ENCODE results near the gene KLK12.
"Not testable (repeated sequence)": the region's sequence is repeated elsewhere in the genome, so short reads cannot be mapped to it uniquely, and the experiment has no call there.

Gene KLK12

DNA sequence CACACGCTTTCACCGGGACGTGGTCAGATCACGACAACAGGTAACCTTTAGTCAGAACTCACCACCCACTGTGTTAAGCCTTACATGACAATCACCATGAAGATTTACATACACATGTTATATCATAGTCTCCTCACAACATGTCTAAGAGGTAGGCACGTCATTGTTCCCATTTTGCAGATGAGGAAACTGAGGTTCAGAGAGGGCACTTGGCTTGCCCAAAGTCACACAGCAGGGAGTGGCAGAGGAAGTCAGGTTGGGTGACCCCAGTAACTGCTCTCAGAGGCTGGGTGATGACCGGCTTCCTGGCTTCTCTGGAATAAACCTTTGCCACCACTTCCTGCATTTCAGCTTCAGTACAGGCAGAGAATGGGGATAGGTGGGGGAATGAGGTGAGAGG lies 20.6 kb downstream of the KLK12 start:
- no peak for DNase-seq

DNA sequence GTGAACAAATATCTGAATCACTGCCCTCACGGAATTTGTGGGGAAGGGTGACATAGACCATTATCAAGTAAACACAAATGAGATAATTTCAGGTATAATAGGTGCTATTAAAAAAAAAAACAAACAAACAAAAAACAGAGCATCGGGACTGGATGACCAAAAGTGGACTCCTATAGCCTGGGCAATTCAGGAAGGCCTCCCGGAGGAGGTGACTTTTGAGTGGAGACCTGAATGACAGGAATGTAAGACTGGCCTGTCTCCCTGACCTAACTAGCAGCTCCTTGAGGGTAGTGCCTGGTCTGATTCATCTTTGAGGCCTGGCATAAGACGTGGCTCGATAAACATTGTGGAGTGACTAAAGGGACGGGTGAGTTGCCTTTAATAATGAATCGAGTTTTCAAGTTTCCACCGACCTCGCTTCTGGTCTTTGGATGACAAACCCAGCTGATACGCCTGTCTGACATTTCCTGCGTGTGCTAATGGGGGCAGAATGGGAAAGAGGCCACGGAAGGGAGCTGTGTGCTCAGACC lies 22.1 kb downstream of the KLK12 start:
- DNase-seq = no peak

DNA sequence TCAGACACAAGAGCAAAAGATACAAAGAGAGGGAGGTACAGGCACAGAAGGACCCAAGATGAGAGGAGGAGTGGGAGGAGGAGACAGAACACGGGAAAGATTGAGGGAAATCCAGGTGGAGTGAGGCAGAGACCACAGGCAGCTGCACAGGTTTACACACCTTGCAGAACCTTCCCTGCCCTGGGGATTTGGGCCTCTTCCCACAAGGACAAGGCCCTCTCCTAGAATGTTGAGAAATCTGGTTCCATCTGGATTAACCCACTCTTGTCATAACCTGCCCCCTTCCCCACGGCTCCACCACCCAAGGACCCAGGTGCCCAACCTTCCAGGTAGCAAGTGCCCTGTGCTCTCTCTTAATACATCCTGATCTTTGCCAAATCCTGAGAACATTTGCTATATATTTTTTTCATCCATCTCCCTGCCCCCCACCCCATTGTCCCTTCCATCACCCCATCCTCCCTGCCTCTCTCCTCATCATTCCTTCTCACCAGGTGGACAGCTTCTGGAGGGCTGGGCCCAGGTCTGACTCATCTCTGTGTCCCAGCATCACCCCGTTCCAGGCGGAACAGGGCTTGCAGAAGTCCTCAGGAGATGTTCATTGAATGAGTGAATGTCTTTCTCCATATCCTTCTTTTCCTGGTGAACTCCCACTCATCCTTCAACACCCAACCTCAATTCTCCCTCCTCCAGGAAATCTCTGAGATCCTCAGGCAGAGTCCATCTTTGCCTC lies 24.6 kb downstream of the KLK12 start:
- no peak for DNase-seq

DNA sequence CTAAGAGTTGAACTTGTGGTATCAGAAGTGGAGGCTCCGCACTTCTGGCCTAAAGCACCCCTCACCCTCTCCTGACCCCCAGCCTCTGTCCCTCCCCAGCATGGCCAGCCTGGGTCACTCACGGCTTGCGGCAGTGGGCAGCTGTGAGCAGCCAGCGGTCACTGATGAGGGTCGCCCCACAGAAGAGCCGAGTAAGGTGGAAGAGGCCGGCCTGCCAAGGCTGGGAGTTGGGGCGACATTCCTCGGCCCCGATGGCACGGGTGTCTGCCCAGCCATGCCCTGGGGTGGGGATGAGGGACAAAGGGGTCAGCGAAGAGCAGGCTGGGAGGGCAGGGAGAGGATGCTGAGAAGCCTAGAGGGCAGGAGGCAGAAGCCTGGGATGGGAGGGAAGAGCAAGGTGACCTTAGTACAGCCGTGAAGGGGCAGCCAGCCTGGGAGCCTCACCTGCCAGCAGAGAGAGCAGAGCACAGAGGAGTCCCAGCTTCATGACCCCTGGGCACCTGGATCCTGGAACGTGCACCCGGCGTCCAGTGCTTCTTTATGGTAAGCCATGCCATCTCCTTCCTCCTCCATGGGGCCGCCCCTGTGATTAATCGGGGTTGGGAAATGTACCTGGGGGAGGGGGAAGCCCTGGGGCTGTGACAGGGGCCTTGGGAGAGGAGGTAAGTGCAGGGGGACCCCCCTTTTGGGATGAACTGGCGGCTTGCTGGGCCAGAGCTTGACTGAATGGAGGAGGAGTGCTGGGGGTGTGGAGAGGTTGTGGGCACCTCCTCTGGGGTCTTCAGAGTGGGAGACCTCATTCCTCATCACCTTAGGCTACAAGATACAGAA lies 25.5 kb downstream of the KLK12 start:
- no peak for DNase-seq

DNA sequence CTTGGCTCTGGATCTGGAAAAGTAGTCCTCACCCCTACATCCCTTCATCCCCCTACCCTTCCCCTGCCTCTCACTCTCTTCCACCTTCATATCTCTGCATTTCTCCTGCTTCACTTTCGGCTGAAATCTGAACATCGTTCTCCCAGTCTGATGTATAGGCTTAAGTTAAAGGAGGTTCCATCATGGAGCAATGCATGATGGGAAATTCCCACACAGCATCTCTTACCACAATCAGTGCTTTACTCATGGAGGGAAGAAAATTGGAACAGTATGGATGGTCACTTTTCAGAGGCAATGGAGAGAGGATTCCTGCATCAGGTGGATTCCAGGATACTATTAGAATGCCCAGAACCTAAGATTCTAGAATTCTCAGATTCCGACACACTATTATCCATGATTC lies 27.3 kb downstream of the KLK12 start:
- no peak for DNase-seq

DNA sequence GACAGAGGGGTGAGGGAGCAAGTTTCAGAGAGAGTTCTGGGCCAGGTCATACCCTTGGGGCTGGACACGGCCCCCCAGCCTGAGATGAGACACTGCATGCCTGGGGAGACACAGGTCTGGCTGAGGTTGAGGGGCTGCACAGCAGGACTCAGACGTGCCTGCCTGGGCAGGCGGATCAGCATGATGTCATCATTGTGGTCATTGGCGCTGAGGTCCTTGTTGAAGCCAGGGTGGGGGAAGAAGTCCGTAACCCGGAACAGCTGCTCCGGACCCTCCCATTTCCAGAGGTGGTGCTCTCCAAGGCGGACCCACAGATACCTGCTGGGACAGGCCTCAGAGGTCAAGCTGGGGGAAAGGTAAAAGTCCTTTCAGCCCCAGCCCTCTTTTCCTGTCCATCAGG lies 28.4 kb downstream of the KLK12 start:
- DNase-seq = no peak

DNA sequence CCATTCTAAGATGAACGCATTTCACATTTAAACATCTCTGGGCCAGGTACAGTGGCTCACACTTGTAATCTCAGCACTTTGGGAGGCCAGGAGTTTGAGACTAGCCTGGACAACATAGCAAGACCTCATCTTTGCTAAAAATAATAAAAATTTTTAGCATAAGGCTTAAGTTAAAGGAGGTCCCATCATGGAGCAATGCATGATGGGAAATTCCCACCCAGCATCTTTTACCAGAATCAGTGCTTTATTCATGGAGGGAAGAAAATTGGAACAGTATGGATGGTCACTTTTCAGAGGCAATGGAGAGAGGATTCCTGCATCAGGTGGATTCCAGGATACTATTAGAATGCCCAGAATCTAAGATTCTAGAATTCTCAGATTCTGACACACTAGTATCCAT lies 29.6 kb downstream of the KLK12 start:
- no peak for DNase-seq

DNA sequence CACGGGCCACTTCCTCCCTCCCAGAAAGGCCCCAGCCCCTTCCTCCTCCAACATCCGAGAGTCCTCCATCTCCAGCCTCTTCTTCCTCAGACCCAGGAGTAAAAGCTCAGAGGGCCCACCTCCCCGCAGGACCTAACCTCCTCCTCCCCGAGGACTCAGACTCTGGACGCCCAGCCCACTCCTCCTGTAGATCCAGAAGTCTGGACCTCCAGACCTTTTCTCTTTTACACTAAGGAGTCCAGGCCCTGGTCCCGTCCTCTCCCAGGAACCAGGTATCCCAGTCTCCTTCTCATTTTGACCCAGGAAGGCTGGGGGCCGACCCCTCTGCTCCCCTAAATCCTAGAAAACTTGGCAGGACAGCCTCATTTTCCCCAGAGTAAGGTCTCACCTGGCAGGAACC lies 31.5 kb downstream of the KLK12 start:
- no peak for DNase-seq

DNA sequence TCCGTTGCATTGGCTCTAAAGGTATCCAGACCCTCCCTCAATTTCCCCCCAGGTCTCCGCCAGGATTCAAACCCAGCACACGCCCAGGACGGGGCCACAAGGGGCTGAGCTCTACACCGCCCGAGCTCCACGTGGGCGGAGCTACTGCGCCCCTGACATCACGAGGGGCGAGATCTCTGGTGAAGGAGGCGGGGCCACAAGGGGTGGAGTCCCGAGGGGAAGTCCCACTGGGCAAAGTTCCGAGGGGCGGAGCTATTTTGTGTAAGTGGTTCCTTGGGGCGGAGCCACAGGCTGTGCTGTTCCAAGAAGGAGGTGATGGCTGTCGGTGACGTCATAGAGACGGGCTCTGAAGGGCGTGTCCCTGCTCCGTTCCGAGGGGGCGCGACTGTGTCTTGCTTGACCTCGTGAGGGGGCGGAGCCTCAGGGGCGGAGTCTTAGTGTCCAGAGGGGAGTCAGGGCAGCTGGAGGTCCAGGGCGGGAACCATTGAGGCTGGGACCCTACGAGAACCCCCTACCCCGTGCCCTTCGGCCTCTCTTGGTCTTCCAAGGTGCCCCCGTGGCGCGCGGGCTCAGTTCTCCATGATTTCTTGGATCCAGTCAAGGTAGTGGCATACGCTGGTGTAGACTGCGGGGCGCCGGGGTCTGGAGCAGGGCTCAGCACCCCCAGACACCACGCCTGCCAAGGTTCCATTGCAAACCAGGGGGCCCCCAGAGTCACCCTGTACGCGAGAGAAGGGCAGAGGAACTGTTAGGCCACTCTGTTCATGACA lies 32.1 kb downstream of the KLK12 start:
- no peak for DNase-seq

DNA sequence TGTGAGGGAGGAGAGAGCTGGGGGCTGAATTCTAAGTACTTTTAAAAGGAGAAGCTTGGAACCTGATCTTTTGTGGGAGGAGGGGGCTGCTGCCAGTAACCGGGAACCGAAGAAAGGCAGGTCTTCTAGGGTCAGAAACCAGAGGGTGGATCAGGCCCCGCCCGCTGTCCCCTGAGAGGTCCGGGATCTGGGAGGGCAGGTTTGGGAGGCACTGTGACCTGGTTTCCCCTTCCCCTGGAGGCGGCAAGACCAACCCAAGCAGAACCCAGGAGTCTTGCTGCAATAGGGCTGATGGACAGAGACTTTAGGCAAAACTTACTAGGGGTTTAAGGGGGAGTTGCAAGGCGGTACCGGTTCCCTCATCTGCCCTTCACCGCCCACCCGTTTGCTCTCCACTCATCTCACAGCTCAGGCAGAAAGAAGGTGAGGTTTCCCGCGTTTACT lies 32.7 kb downstream of the KLK12 start:
- DNase-seq = no peak

DNA sequence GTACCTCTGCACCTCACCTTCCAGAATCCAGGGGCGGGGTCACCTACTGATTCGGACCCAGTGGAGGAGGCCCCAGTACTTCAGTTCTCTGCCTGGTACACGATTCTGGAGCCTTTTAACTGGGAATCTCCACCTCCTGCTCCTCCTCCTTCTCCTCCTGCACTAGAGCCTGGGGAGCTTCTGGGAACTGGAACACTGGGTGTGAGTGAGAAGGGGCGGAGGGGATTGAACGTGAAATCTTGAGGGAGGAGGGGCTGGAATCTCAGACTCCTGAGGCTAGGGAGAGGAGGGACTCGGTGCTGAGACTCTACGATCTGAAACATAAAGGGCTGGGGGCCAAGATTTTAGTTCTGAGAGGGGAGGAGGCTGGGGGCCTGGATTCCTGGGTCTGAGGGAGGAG lies 33.3 kb downstream of the KLK12 start, which contains the start of gene KLK8:
Gene KLK8 (minus strand): TSS at position 90 of the 400 bp plus-strand sequence. CDS start 437 bp downstream, outside the sequence.
- DNase-seq = no peak

DNA sequence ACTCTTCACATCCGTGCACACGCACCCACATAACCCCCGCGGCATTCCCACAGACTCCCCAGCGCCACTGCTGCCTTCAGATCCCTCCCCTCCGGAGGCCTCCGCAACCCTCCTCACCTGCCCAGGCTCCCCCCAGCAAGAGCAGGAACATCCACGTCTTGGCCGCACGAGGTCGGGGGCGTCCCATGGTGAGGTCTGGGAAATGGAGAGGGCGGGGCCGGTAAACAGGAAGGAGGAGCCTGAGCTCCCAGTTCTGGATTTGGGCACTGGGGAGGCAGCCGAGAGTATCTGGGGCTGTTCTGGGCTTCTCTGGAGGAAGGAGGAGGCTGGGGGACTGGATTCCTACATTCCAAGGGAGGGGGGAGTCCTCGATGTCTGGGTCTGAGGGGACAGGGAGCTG lies 33.8 kb downstream of the KLK12 start:
- no peak for DNase-seq

DNA sequence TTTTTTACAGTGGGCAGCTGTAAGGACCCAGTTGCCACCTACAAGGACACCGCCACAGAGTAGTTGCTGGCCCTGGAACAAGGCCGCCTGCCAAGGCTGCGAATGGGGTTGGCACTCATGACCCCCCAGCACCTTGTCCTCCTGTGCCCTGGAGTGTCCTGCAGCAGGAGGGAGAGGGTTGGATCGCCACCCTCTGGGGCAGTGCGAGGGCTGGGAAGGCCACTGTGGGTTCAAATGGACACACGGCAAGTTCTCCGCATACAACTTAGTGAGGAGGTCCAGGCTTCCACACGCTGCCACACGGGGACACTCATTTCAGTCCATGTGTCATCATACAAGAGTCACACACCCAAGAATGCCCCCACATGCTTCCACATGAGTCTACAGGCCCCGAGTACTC lies 34.4 kb downstream of the KLK12 start:
- no peak for DNase-seq

DNA sequence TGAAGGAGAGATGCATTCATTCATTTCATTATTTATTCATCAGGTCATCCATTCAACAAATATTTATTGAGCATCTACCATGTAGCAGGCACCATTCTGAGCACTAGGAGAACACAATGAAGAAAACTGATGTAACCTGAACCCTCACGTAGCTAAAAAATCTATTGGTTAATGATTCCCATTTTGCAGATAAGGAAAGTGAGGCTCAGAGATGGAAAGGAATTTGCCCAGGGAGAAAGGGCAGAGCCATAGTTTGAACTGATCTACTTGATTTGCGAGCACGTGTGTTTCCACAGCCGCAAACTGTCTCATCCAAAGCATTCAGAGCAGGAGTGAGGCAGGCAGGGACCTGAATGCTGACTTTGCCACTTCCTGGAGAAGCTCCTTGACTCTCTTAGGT lies 36.1 kb downstream of the KLK12 start:
- no peak for DNase-seq

DNA sequence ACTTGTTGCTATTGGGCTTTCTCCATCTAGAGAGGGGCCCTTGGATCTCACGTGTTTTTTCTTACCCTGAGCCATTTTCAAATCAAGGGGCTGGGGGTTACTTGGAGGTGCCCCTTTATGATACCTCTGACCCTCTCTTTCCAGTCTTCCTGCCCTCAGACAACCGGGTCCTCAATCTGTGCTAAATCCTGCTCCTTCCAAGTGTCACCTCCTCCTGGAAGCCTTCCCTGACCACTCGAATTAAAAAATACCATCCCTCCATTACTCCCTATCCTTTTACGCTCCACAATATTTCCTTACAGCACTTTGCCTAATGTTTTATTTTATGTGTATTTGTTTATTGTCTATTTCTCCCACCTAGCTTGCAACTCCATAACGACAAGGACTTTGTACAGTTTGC lies 36.7 kb downstream of the KLK12 start:
- no peak for DNase-seq

DNA sequence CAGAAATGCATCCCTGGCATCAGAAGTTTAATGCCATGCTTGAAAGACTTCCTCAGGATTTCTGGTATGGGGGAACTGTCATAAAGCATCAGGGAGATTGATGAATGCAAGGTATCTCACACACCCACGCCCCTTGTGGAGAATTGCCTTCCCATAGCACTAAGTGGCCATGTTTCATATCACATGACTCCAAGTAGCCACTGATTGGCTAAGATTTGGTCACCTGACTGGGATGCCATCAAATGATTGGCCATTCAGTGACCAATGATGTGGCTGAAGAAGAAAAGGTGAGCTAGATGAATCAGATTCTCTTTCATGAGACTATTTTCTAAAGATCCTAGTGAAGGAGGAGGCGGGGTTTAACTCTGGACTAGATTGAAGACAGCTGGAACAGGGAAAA lies 40.7 kb downstream of the KLK12 start:
- DNase-seq = no peak

DNA sequence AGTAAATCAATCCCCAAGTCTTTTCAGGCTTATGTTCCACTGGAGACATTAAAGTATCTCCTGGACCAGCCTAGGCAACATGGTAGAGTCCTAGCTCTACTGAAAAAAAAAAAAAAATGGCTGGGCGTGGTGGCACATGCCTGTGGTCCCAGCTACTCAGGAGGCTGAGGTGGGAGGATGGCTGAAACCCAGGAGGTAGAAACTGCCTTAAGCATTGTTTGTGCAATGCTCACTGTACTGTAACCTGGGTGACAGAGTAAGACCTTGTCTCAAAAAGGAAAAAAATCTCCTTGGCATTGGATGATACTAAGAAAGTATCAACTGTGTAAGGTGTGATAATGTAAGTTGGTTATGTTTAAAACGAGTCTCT lies 42.2 kb downstream of the KLK12 start:
- no peak for DNase-seq

DNA sequence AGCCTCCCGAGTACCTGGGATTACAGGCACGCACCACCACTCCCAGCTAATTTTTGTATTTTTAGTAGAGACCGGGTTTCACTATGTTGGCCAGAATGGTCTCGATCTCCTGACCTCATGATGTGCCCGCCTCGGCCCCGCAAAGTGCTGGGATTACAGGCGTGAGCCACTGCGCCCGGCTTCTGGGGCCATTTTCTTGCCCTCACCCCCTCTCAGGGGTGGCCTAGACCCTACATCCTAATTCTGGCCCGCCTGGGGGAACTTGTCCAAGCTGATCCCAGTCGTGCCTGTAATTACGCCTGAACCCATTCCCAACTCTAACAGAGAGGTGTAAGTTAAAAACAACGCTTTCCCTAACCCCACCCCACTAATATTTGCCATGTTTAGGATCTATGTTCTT lies 50.4 kb downstream of the KLK12 start:
- not testable (repeated sequence) for DNase-seq

DNA sequence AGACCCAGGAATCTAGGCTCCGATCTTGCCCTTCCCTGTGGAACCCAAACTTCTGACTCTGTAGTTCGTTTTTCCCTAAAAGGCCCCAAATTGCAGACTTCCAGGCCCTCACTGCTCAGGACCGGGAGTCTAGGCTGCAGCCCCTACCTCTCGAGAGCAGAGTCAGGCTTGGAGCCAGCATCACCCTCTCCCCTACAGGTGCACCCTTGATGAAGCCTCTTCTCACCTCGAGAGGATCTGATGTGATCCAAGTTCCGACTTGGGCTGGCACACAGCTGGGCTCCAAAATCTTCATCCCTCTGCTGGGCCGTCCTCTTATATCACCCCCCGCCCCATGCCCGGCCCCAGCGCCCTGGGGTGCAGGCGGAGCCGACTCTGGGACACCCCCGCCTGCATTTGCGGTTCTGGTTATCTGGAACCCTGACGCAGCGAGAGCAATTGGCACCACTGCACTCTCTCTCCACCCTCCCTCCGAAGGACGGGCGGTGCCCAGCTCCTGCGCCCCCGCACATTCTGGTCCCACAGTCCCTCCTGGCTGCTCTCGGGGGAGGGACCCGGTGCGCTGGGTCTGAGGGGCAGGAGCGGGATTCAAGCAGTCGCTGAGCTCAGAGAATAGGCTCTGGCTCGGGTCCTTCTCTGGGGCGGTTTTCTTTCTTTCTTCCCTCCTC lies 51.0 kb downstream of the KLK12 start, which contains the start of gene KLK7:
Gene KLK7 (minus strand): TSS at position 293 of the 668 bp plus-strand sequence. CDS start 1,518 bp downstream, outside the sequence.
- no peak for DNase-seq

DNA sequence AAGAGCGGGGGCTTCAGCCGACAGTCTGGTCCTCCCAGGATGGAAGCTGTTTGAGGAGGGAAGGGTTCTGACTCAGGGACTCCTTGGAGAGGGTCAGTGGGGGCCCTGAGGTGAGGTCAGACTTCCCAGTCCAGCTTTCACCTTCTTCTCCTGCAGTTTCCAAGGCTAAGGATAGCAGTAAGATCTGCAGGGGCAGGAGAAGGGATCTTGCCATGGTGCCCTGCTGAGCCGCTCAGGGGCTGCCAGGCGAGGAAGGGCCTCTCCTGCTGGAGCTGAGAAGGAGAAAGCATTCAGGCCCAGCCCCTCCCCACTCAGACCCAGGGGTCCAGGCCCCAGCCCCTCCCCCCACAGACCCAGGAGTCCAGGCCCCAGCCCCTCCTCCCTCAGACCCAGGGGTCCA lies 52.6 kb downstream of the KLK12 start:
- no peak for DNase-seq

DNA sequence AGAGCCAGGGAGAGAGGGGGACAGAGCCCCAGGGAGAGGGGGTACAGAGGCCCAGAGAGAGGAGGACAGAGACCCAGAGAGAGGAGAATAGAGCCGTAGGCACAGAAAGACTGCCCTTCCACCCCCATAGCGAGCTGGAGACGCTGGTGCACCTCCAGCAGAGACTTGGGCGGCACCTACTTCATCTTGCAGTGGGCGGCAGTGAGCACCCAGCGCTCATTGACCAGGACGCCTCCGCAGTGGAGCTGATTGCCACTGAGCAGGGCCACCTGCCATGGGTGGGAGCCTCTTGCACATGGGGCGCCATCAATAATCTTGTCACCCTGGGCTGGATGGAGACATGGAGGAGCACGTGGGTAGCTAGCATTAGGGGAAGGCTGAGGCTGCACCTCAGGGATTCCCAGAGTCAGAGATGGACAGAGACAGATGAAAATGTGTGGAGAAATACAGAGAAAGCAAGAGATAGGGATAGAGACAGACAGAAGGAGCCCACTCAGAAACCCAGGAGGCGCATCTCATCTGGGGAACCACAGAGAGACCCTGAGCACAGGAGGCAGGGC lies 53.1 kb downstream of the KLK12 start:
- no peak for DNase-seq

DNA sequence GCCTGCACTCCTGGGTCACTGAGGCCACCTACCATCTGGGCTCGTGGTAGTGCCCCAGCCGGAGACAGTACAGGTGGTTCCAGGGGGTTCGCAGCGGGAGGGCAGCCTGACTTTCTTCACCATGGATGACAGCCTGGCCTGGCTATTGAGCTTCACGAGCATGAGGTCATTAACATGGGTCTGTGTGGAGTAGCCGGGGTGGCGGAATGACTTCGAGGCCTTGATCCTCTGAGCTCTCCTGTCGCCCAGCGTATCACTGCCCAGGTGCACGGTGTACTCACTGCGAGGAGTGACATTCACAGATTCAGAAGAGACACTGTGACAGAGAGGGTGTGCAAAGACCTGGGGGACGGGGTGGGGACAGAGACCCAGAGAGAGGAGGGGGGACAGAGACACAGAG lies 54.6 kb downstream of the KLK12 start:
- no peak for DNase-seq
